ENCODE data around the gene WNT9A.

WNT9A gene

DNA sequence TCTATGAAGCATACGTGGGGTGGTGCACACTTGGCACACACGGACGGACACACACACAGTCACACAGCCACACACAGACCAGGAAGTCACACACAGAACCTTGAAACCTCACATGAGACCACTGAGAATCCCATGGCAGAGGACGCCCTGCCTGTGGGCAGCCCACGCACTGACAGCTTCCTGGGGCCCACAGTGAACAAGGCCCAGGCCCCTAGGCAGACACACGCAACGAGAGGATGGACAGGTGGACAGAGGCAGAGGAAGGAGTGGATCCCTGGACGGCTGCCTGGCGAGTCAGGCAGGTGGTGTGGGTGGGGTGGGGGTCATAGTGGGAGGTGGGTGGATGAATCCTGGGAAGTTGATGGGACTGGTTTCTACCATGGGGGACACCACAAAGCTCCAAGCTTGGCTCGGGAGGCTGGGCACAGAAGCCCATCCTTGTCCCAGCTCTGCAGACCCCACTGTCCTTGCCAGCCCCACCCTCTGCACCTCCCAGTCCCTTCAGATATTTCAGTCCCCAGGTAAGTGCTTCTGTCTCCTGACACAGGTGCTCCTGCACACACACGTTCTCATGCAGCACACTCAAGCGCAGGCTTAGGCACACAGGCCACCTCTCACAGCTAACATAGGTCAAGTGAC is 49.1 kb downstream of the WNT9A start:
- DNase-seq = no peak

GRCh38 chr1:227897704-227898438 is 49.9 kb downstream of the WNT9A start:
- no peak for DNase-seq

DNA sequence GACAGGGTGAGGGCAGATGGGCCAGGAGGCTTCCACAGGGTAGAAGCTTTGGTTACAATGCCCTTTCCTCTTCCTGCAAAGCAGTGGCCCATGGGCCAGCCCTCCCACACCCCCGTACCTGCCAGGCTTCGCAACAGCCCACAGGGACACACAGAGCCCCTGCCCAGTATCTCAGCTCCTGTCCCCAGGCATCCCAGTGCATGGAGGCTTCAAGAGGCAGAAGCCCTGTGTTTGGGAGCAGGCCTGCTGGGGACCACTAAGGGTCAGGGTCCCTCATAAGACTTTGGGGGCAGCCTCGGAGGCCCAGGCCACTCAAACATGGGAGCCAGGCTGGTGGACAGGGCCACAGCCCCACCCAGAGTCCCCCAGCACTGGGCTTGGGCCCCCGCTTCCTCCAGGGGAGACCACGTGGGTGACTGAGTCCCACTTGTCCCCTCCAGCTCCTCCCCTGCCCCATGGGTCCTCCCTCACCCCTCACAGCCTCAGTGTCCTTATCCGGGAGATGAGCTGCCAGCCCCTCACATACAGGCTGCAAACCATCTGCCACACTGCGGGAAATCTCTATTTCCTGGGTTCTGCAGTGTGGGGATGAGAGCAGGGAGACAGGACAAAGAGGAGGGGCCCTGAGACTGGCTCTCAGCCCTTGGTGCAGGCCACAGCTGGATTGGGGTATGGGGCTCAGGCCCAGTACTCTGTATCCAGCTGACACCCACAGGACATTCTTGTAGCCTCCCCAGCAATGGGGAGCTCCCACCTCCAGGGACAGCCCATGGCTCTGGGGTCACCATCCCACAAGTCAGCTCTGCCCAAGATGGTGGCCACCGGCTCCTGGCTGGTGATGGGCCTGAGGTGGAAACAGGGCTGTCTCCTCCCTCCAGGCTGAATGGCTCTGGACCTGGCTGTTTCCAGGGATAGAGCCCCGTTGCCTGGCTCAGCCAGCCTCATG is 50.7 kb downstream of the WNT9A start:
- DNase-seq = no peak

- peak in 28 of 51 donors; percentile 14 to 79 (median 44) for DNase-seq
Observed at GRCh38 chr1:227895828-227896685, 51.7 kb downstream of the WNT9A start.

GRCh38 chr1:227894831-227895451 is 52.8 kb downstream of the WNT9A start:
- DNase-seq = no peak

- DNase-seq = no peak
Observed at GRCh38 chr1:227893949-227894721, 53.6 kb downstream of the WNT9A start.

DNA sequence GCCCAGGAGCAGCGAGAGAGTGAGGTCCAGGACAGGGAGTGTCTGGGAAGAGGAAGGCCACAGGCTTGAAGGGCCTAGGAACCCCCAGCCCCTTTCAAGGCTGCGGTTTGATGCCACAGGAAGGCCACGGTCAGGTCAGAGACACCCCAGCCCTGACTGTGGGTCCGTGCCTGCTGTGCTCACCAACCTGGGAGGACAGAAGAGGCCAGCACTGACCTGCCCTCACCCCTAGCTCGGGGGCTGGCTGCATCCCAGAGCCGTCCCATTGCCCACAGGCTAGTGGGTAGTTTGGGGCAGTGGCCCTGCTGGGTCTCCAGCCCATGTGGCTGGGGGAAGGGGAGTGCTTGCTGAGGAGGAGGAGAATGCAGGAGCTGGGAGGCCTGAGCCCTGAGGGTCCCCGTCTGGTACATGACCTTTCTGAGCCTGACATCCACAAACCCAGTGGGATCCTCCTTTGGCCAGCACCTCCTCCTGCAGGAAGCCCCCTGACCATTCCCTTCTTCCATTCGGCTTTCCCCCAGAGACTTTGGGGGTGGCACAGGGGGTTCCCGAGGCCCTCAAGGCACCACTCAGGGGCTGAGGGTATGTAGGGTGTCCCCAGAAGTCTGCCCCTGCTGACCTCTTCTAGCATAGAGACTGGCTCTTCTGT is 54.3 kb downstream of the WNT9A start:
- no peak for DNase-seq

GRCh38 chr1:227892489-227893299 is 55.0 kb downstream of the WNT9A start:
- no peak for DNase-seq

- no peak for DNase-seq
Observed at GRCh38 chr1:227891955-227892488, 55.7 kb downstream of the WNT9A start.

- no peak for DNase-seq
Observed at GRCh38 chr1:227891223-227891954, 56.3 kb downstream of the WNT9A start.

DNA sequence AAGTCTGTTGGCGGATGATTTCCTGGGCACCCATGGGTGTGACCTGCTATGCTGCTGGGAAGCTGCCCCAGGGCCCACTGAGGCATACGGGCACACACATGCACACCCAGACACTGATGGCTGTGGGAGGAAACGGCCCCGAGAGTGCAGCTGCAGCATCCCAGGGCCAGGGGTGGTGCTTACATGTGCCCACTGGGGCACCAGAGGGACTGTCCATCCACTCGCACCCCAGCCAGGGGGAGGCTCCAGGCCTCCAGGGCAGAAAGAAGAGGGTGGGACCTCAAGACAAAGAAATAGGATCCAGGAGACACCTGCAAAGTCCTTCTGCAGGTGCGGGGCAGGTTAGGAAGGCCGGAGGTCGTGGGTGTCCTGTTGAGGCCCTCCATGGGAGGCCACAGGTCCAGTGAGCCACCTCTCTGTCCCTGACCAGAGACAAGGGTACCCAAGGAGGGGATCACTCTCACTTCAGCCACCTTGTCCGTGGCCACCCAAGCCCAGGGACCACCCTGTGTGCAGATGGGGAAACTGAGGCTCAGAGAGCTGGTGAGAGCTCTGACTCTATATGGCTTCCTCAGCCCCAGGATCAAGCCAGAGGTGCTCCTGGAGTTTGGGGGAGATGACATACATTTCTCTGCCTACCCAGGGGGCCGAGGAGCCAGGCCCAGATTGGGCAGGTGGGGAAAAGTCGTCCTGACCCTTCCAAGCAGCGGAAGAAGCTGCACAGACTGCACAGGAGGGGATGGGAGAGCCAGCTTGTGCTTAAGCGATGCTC is 57.1 kb downstream of the WNT9A start:
- DNase-seq = no peak

DNA sequence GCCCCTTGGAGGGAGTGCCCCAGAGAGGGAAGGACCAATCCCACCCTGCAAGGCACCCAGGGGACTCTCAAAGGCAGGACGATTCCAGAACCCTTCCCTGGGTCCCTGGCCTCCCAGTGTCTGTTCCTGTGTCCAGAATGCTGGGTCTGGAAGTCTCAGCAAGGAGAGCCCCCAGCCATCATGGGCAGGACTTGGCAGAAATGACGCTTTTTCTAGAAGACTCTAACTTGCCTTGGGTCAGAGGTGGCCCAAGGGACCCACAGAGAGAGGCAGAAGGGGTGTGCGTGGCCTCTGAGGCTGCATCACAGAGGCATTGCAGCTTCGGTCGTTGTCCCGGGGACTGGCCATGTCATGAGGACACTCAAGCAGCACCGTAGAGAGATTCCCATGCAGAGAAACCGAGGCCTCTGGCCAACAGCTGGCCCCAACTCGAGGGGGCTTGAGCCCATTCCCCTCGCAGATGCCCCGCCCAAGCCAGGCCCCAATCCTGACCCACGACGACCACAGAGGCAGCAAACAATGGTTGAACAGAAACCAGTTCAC is 57.8 kb downstream of the WNT9A start:
- no peak for DNase-seq

- no peak for DNase-seq
Observed at GRCh38 chr1:227889047-227889862, 58.5 kb downstream of the WNT9A start.

- no peak for DNase-seq
Observed at GRCh38 chr1:227888404-227889046, 59.2 kb downstream of the WNT9A start.

Measured in hypothalamus (tissue), 51 donors.